Activated T-helper 17 cell treated with anti-CD3 and anti-CD28 coated beads, Interleukin-2, amount 50 U/mL, for 72 hours (primary cell): ENCODE data around the gene JPH4. TPM values are rescaled to one million over a fixed set of nuclear protein-coding genes. Genes with fewer than 3 reads are reported as not detected.

Source experiments
- total RNA-seq, 2 donors: library from RNA; stranded (reverse); gene quantifications; one replicate each; pipeline ENCODE4 v1.2.3, GENCODE V29; 2022

The JPH4 gene
- total RNA-seq, 2 donors from 2014 or later, result not detected

Other genes with a start within 250 kb of the JPH4 start
- gene SLC22A17, start 225.9 kb downstream of the JPH4 start, total RNA-seq, result 1 to 10 TPM; 2.2 to 3.0 TPM
- gene EFS, start 213.6 kb downstream of the JPH4 start, total RNA-seq, result not detected
- gene IL25, start 206.0 kb downstream of the JPH4 start, total RNA-seq, result not detected
- not detected for gene CMTM5, start 201.7 kb downstream of the JPH4 start, total RNA-seq
- gene MYH6, start 170.5 kb downstream of the JPH4 start, total RNA-seq, result under 1 TPM; 0.71 to 0.82 TPM
- under 1 TPM; 0.13 to 0.19 TPM for gene MYH7, start 143.1 kb downstream of the JPH4 start, total RNA-seq
- 10 to 100 TPM; 43.5 to 53.1 TPM for gene NGDN, start 109.1 kb downstream of the JPH4 start, total RNA-seq
- gene ZFHX2, start 27.0 kb downstream of the JPH4 start, total RNA-seq, result 1 to 10 TPM; 2.1 to 2.3 TPM
- gene THTPA, start 22.5 kb downstream of the JPH4 start, total RNA-seq, result 1 to 10 TPM; 7.3 to 8.7 TPM
- gene AP1G2, start 11.0 kb downstream of the JPH4 start, total RNA-seq, result 100 to 1,000 TPM; 199 to 312 TPM
- 10 to 100 TPM in 1 of 2 donors, 1 to 10 TPM in 1; 7.9 to 17.7 TPM for gene DHRS2, start 57.6 kb upstream of the JPH4 start, total RNA-seq